Measurements from ENCODE around the gene SLC25A44.

SLC25A44 gene

DNA sequence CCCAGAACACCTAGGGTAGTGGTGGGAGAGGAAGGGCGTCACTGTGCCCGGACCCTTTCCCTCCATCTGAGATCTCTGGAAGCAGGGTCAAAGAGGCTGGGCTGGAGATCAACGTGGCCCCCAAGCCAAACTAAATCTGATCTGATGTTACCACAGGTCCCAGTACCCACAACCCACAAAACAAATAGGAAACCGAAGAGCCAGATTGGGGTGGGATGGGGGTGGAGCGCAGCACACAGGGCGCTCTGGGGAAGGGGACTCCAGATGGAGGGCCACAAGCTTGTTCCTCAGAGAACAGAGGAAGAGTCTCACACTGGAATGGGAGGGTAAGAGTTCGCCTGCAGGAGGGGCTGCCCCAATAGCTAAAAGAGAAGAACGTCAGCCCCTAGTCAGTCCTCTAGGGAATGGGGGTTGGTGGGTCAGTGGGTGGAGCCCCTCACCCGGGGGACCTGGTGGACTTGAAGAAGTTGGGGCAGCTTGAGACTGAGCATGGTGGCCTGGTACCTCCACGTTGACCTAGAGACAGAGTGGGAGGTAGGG, 52.4 kb downstream of the SLC25A44 start:
- DNase-seq (ENCODE audit: low read depth) = no peak
- no peak overlapping the region for H3K4me3 ChIP-seq (ENCODE audit: low read depth, low read length)
- TF ChIP-seq, protein P1, sequence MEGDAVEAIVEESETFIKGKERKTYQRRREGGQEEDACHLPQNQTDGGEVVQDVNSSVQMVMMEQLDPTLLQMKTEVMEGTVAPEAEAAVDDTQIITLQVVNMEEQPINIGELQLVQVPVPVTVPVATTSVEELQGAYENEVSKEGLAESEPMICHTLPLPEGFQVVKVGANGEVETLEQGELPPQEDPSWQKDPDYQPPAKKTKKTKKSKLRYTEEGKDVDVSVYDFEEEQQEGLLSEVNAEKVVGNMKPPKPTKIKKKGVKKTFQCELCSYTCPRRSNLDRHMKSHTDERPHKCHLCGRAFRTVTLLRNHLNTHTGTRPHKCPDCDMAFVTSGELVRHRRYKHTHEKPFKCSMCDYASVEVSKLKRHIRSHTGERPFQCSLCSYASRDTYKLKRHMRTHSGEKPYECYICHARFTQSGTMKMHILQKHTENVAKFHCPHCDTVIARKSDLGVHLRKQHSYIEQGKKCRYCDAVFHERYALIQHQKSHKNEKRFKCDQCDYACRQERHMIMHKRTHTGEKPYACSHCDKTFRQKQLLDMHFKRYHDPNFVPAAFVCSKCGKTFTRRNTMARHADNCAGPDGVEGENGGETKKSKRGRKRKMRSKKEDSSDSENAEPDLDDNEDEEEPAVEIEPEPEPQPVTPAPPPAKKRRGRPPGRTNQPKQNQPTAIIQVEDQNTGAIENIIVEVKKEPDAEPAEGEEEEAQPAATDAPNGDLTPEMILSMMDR (IDR thresholded peaks at IDR 0.05; ENCODE audit: control insufficient read depth, extremely low read depth, insufficient read depth) = no peak

- no peak for DNase-seq (ENCODE audit: low read depth)
- no peak overlapping the region for H3K4me3 ChIP-seq (ENCODE audit: low read depth, low read length)
- TF ChIP-seq, protein P1 (IDR thresholded peaks at IDR 0.05; ENCODE audit: control insufficient read depth, extremely low read depth, insufficient read depth) = no peak
Observed at GRCh38 chr1:156246781-156247459, 53.0 kb downstream of the SLC25A44 start.

GRCh38 chr1:156247460-156248322, 53.8 kb downstream of the SLC25A44 start, which contains the start of gene PAQR6:
TSS of gene PAQR6 (minus strand) at chr1:156248056. CDS start at chr1:156246731, 1,325 bp downstream.
- no peak within 1 kb of the TSS for H3K4me3 ChIP-seq (ENCODE audit: low read depth, low read length)
- DNase-seq (ENCODE audit: low read depth) = no peak
- TF ChIP-seq, protein P1 (IDR thresholded peaks at IDR 0.05; ENCODE audit: control insufficient read depth, extremely low read depth, insufficient read depth) = no peak

GRCh38 chr1:156248323-156248683, 54.4 kb downstream of the SLC25A44 start:
- no peak for DNase-seq (ENCODE audit: low read depth)
- TF ChIP-seq, protein P1 (IDR thresholded peaks at IDR 0.05; ENCODE audit: control insufficient read depth, extremely low read depth, insufficient read depth) = no peak
- H3K4me3 ChIP-seq (ENCODE audit: low read depth, low read length) = no peak overlapping the region

DNA sequence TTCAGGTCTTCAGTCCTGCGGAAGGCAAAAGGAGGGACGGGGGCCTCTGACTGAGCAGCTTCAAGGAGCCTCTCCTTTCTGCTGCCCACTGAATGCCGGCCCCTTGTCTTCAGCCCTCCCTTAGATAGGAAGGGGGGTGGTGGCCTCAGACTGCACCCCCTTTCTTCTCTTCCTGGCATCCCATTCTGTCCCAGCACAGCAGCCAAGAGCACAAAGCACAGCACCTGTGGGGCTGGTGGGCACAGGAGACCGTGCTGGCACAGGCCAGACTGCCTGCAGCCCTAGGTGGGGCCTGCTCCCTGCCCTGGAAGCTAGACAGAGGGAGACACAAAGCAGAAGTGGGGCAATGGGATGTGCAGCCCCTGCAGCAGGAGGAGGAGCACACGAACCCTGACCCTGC, 55.7 kb downstream of the SLC25A44 start:
- DNase-seq (ENCODE audit: low read depth) = no peak
- no peak overlapping the region for H3K4me3 ChIP-seq (ENCODE audit: low read depth, low read length)
- TF ChIP-seq, protein P1 (IDR thresholded peaks at IDR 0.05; ENCODE audit: control insufficient read depth, extremely low read depth, insufficient read depth) = no peak

- TF ChIP-seq, protein P1 (IDR thresholded peaks at IDR 0.05; ENCODE audit: control insufficient read depth, extremely low read depth, insufficient read depth) = no peak
- H3K4me3 ChIP-seq (ENCODE audit: low read depth, low read length) = no peak overlapping the region
- DNase-seq (ENCODE audit: low read depth) = no peak
Observed at GRCh38 chr1:156251527-156251926, 57.6 kb downstream of the SLC25A44 start.

All from LNCaP clone FGC (cell line).